GM18498 (cell line): ENCODE measurements around the gene USP31.

Experiments
- ATAC-seq: cut with Tn5 transposase; IDR thresholded peaks from one replicate; pipeline ENCODE4 v1.9.1; 2021; ENCODE audit warnings: mild to moderate bottlenecking, moderate library complexity; ENCODE audit not compliant: unreplicated experiment

USP31 gene

GRCh38 chr16:23132775-23133463 lies 16.3 kb downstream of the USP31 start:
- no peak for ATAC-seq

GRCh38 chr16:23131931-23132621 lies 17.2 kb downstream of the USP31 start:
- ATAC-seq = no peak

GRCh38 chr16:23131436-23131835 lies 17.8 kb downstream of the USP31 start:
- ATAC-seq = no peak

- no peak for ATAC-seq
These were observed 18.2 kb downstream of the USP31 start for GRCh38 chr16:23131036-23131435.

GRCh38 chr16:23129686-23130085 lies 19.6 kb downstream of the USP31 start:
- no peak for ATAC-seq

- ATAC-seq = no peak
These were observed 21.2 kb downstream of the USP31 start for GRCh38 chr16:23128056-23128455.

GRCh38 chr16:23125277-23125676 lies 24.0 kb downstream of the USP31 start:
- ATAC-seq = no peak

GRCh38 chr16:23124315-23124714 lies 24.9 kb downstream of the USP31 start:
- no peak for ATAC-seq

- no peak for ATAC-seq
These were observed 27.1 kb downstream of the USP31 start for GRCh38 chr16:23122144-23122543.

- ATAC-seq = no peak
These were observed 28.2 kb downstream of the USP31 start for GRCh38 chr16:23121024-23121423.

- no peak for ATAC-seq
These were observed 28.7 kb downstream of the USP31 start for GRCh38 chr16:23120562-23120961.

- ATAC-seq = no peak
These were observed 29.7 kb downstream of the USP31 start for GRCh38 chr16:23119570-23119969.

- no peak for ATAC-seq
These were observed 34.9 kb downstream of the USP31 start for GRCh38 chr16:23114131-23114904.

GRCh38 chr16:23113185-23113584 lies 36.1 kb downstream of the USP31 start:
- ATAC-seq = no peak

GRCh38 chr16:23110257-23110899 lies 38.9 kb downstream of the USP31 start:
- no peak for ATAC-seq

- ATAC-seq = no peak
These were observed 41.3 kb downstream of the USP31 start for GRCh38 chr16:23107936-23108335.

GRCh38 chr16:23107117-23107516 lies 42.1 kb downstream of the USP31 start:
- ATAC-seq = no peak

GRCh38 chr16:23105309-23105708 lies 43.9 kb downstream of the USP31 start:
- no peak for ATAC-seq

- ATAC-seq = no peak
These were observed 45.0 kb downstream of the USP31 start for GRCh38 chr16:23104032-23104955.

GRCh38 chr16:23103603-23104002 lies 45.6 kb downstream of the USP31 start:
- no peak for ATAC-seq
